Measurements from ENCODE around the gene PLXNA3. TPM values are rescaled to one million over a fixed set of nuclear protein-coding genes. Genes with fewer than 3 reads are reported as not detected.

The PLXNA3 gene
- total and polyA plus RNA-seq, 2 experiments from 2014 or later = 13.7 to 23.3 TPM

DNA sequence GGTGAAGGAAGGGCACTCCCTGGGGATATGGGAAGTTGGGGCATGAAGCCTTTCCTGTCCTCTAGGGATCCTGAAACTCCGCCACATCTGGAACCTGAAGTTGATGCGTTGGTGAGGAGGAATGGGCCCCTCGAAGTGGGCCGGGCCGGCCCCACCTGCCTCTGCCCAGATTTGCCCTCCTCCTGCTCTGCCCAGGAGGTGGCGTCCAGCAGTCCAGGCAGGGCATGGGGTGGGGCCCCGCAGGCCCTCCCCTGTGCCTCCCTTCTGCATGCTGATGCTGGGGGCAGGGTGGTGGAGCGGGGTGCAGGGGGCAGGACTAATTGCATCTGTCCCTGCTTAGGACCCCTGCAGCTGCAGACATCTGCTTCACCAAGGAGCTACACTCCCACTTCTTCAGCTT lies 44.9 kb upstream of the PLXNA3 start:
- TF ChIP-seq CTCF (IDR thresholded peaks at IDR 0.05; ENCODE audit: low read depth, low read length) = no peak
- no peaks in the 10 kb centered on the region for H3K27me3 ChIP-seq
- DNase-seq (ENCODE audit: low read depth in 1 of 2, low spot score in 1 of 2) = no peak

DNA sequence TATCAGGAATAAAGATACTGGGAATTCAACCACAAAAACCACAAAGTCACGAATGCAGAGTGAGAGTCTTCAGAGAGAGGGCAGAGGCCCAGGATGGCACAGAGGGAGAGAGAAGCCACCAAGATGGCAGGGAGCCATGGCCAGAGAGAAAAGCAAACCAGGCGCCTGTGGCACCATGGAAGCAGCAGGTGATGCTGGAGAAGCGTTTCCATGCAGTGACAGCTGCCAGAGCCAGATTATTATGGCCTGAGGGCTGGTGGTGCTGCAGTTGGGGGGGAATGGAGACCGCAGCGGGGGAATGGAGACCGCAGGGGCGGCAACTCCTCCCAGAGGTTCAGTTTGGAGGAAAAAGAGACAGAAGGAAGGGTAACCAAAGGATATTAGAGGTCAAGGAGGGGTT lies 40.9 kb upstream of the PLXNA3 start:
- TF ChIP-seq CTCF (IDR thresholded peaks at IDR 0.05; ENCODE audit: low read depth, low read length) = no peak
- Histone ChIP-seq H3K9me3 (ENCODE audit: low read depth) (no peaks in the 10 kb centered on the region), H3K4me1 (ENCODE audit: low read depth) (no peaks in the 10 kb centered on the region), H3K27me3 (no peaks in the 10 kb centered on the region), H3K4me3 (no peak overlapping the region), H3K36me3 (no peaks in the 10 kb centered on the region), H3K27ac (no peak overlapping the region)
- no peak for DNase-seq (ENCODE audit: low read depth in 1 of 2, low spot score in 1 of 2)

More for the DNA sequence above, 44.9 kb upstream of the PLXNA3 start:
- H3K9me3 ChIP-seq (ENCODE audit: low read depth) = no peaks in the 10 kb centered on the region
- no peaks in the 10 kb centered on the region for H3K36me3 ChIP-seq
- no peak overlapping the region for H3K4me3 ChIP-seq
- no peak overlapping the region for H3K27ac ChIP-seq
- H3K4me1 ChIP-seq (ENCODE audit: low read depth) = no peaks in the 10 kb centered on the region

DNA sequence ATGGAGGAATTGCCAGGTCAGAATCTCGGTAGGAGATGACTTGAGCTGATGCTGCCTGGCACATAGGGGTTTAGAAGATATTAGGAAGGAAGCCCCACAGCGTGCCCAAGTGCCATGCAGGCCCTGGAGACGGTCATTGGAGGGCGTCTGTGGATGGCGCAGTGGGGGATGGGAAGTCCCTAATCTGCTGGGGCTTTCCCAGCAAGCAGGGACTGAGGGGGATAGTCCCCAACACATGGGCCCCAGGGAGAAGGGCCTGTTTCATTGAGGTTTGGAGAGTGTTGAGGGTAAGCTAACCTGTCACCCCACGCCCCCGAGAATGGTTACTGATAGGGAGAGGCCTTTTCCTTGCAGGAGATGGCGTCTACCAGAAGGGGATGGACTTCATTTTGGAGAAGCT lies 38.9 kb upstream of the PLXNA3 start:
- Histone ChIP-seq H3K27ac (no peak overlapping the region), H3K36me3 (no peaks in the 10 kb centered on the region), H3K4me3 (no peak overlapping the region), H3K9me3 (ENCODE audit: low read depth) (no peaks in the 10 kb centered on the region), H3K4me1 (ENCODE audit: low read depth) (no peaks in the 10 kb centered on the region), H3K27me3 (no peaks in the 10 kb centered on the region)
- no peak for DNase-seq (ENCODE audit: low read depth in 1 of 2, low spot score in 1 of 2)
- no peak for TF ChIP-seq CTCF (IDR thresholded peaks at IDR 0.05; ENCODE audit: low read depth, low read length)

DNA sequence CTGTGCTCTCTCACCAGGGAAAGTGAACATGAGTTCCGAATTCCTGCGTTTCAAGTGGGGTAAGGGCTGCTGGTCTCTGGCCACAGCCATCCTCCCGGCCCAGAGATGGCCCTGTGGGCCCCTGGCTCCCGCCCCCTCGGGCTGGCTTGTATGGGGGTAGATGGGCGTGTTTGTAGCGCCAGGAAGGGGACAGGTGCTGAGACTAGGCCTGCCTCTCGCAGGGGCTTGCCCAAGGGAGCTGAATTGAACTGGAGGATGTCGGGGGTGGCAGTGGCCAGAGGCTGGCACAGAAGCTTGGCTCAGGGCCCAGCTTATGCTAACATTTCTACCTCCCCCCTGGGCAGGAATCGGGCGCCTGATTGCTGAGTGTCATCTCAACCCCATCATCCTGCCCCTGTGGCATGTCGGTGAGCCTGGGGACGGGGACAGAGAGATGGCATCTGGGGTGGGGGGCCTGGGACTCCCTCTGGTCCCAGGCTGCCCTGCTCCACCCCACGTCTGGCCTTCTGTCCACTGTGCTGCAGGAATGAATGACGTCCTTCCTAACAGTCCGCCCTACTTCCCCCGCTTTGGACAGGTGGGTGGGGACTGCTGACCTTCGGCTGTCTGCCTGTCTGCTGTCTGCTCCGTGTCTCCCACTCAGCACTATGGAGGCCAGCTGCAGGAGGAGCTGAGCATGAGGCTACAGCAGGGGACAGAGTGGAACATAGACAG lies 38.2 kb upstream of the PLXNA3 start:
- Histone ChIP-seq H3K9me3 (ENCODE audit: low read depth) (no peaks in the 10 kb centered on the region), H3K4me3 (no peak overlapping the region), H3K4me1 (ENCODE audit: low read depth) (no peaks in the 10 kb centered on the region), H3K27ac (no peak overlapping the region), H3K36me3 (no peaks in the 10 kb centered on the region), H3K27me3 (no peaks in the 10 kb centered on the region)
- no peak for TF ChIP-seq CTCF (IDR thresholded peaks at IDR 0.05; ENCODE audit: low read depth, low read length)
- no peak for DNase-seq (ENCODE audit: low read depth in 1 of 2, low spot score in 1 of 2)

DNA sequence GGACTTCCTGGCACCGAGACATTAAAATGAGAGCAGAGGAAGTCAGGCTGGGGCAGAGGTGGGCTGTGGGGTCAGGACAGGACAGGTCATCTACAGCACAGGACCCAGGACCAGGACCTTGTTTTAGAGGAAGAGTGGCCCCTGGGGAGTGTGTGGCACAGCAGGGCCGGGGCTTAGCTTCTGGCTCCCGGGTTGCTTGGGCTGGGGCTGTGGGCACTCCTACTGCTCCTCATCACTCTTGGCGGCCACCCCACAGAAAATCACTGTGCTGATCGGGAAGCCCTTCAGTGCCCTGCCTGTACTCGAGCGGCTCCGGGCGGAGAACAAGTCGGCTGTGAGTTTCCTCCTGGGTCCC lies 37.7 kb upstream of the PLXNA3 start:
- DNase-seq (ENCODE audit: low read depth in 1 of 2, low spot score in 1 of 2) = no peak
- H3K4me3 ChIP-seq = no peak overlapping the region
- H3K9me3 ChIP-seq (ENCODE audit: low read depth) = no peaks in the 10 kb centered on the region
- no peaks in the 10 kb centered on the region for H3K4me1 ChIP-seq (ENCODE audit: low read depth)
- no peak overlapping the region for H3K27ac ChIP-seq
- H3K36me3 ChIP-seq = no peaks in the 10 kb centered on the region
- TF ChIP-seq CTCF (IDR thresholded peaks at IDR 0.05; ENCODE audit: low read depth, low read length) = no peak
- no peaks in the 10 kb centered on the region for H3K27me3 ChIP-seq
